Stimulated activated CD8-positive, alpha-beta memory T cell treated with anti-CD3 and anti-CD28 coated beads, Interleukin-4, amount 100 ng/mL, for 1 hour (primary cell): ENCODE results near the gene SLC26A2.

Source experiments
- DNase-seq, 2 donors: peaks; one replicate each; pipeline ENCODE4 v3.0.0-alpha.2; 2020; ENCODE audit warnings: low read depth in 2 of 2, low spot score in 1 of 2

The SLC26A2 gene

DNA sequence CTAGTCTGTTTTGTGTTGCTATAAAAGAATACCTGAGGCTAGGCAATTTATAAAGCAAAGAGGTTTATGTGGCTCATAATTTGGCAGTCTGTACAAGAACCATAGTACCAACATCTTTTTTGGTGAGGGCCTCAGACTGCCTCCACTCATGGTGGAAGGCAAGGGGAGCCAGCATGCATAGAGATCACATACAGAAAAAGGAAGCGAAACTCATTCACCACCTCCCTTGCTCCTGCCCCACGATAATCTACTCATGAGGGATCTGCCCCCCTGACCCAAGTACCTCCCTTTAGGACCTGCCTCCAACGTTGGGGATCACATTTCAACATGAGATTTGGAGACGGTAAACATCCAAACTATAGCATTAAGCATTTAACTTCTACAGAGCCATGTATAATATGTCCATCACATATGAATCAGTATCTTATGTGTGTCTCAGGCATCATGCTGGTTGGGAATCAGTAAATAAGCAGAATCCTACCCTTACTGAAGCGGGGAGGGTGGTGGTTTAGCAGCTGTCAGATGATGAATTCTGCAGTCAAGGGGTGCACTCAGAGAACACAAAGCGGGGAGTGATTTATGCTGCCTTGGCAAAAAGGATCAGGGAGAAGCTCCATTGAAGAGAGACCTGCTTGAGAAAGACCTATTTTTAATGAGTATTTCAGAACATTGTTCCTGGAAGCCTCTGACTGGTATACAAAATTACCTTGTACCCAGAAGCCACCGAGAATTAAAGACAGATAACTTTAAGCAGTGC is 74.8 kb downstream of the SLC26A2 start:
- DNase-seq = no peak

DNA sequence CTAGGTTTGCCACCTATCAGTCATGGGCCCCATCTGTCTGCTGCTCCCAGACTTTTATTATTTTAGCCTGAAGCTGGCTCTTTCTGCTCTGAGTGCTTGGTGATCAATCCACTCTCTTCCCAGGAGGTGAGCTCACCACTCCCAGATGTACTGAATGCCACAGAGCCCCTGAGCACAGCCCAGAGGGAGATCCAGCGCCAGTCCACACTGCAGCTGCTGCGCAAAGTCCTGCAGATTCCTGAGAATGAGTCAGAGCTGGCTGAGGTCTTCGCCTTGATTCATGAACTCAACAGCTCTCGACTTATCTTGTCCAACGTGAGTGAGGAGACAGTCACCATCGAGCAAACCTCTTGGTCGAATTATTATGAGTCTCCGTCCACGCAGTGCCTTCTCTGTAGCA is 76.0 kb downstream of the SLC26A2 start:
- DNase-seq = no peak
